ENCODE data around the gene MRPS9.

The MRPS9 gene

DNA sequence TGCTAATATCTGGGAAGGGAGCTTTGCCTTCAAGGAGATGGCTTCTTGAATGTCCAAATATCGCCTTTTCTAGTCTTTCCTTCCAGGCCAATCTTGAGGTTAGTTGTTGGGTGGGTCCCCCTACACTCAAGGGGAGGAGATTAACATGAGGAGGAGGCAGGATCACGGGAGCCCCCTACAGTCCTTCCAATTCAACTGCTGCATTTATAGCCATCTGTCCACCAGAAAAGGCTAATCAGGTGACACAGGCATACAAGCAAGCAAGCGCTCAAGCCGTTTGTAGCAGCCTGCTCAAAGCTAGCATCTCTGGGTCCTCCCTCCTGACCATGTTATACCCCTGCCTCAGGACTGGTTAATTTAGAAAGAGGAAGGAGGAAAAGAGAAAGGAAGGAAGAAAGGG lies 87.6 kb downstream of the MRPS9 start:
- DNase-seq (ENCODE audit: low read depth), result peak; percentile 42

DNA sequence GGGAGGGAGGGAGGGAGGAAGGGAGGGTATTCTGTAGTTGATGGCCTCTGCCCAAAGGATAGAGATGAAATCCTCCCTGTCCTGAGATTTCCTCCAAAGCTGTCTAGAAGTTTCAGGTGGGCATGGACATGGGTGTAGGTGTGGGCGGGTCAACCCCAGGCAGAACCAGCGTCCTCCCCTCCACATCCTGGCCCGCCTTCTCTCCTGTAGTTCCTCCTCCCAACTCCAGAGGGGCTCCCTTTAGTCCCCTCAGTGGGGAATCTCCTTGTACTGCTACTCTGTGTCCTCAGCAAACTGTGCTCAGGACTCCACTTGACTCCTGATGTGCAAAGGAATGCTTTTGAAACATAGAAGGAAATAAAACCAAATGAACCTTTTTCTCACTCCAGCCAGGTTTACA lies 88.1 kb downstream of the MRPS9 start:
- no peak for DNase-seq (ENCODE audit: low read depth)

DNA sequence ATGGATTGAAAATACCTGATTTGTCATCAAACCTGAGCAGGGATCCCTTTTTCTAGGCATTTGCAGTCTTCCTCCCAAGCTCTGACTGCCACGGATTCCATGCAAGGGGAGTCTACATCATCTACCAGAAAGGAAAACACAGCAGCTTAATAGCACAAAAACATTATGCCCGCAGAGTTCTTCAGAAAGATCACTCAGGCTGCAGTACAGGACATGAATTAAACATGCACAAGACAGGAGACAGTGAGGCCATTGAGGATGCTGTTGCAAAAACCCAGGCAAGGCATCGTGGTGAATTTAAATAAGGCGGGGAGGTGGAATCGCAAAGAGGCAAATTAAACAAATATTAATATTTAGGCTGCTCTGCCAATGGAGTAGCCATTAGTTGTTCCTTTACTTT lies 88.5 kb downstream of the MRPS9 start:
- no peak for DNase-seq (ENCODE audit: low read depth)

DNA sequence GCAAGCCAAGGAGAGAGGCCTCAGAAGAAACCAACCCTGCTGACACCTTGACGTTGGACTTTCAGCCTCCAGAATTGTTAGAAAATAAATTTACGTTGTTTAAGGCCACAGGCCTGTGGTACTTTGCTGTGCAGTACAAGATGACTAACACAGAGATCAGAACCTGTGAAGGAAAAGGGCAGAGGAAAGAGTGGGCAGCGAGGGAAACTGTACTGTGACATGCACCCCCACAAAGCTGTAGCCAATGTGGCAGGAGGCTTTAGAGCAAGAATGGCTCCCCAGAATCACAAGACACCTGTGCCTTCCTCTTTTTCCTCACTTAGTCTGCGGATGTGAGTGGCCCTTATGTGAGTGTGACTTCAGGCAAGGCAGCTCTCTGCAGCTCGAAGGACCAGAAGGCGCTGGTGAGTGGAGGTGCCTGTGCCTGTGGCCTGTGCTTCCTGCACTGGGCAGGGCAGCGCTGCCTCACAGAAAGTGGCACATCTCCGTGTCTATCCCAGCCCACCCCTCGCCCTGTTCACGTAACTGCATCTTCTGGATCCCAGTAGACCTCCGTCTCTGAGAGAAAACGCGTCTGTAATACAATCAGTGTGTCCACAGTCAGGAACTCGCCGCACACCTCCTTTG lies 89.5 kb downstream of the MRPS9 start:
- no peak for DNase-seq (ENCODE audit: low read depth)

DNA sequence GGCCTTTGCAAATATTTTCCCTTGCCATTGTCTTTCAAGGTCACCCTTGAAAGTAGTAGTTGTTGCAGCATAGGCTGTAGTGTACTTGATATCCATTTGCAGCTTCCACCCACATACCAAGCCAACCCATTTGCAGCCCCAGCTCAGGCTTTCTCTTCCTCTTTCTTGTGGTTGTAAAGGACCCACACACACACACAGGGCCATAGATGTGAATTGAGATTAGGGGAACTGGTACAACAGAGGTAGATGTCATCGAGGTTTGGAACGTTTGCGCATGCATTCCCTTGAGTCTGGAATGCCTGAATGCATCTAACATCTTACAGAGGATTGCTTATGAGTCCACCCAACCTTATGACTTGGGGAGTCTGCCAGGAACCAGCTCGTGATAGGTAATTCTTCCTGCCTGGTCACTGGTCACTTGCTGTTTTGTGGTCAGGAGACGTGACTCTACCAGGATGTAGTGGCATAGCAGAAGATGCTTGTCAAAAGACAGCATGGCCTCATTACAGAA lies 91.9 kb downstream of the MRPS9 start:
- no peak for DNase-seq (ENCODE audit: low read depth)

DNA sequence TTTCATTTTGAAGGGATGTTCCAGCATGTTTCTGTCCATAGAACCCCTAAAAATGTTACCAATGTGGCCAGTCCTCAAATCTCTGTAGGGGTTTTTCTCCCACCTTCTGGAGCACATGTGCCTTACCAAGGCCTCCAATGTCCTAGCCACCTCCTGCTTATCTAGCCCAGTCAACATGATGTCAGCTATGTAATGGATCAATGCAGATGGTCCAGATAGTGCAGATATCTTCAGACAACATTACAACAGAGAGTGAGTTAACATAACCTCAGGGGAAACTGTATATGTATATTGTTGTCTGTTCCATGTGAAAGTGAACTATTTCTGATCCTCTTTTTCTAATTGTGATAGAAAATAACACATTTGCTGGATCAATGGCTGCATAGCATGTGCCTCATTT lies 92.7 kb downstream of the MRPS9 start:
- DNase-seq (ENCODE audit: low read depth), result no peak

DNA sequence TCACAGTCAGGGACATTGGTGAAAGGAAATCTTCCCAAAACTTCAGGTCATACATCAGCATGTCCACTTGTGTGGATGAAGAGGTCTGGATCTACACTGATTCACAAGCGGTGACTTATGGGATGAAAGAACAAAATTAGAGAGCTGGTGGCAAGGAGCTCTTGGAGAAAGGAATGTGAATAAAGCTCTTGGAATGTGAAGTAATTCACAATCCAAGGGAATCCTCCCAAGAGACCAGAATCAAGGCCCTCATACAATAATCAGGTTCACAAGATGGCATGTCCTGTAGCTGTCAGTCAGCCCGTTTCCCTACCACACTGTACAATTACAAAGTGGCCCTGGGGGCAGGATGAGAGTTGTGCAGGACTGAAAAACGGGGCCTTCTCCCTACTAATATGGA lies 96.2 kb downstream of the MRPS9 start:
- DNase-seq (ENCODE audit: low read depth), result no peak

DNA sequence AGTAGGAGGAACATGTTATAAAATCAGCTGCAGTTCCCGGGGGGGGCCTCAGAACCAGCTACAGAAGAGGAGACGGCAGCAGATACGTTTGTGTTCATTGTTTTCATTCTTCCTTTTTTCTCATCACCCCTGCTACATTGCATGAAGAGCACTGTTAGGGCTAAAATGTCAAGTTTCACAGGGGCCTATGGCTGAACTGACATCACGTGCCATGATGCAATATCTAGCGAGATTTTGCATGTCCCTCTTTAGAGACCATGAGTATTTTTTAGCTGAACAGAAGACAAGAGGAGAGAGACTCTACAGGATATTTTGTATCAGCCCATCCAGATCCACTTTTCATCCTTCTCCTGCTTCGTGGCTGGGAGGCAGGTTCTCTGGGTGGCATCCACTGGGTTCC lies 97.6 kb downstream of the MRPS9 start:
- DNase-seq (ENCODE audit: low read depth), result no peak

DNA sequence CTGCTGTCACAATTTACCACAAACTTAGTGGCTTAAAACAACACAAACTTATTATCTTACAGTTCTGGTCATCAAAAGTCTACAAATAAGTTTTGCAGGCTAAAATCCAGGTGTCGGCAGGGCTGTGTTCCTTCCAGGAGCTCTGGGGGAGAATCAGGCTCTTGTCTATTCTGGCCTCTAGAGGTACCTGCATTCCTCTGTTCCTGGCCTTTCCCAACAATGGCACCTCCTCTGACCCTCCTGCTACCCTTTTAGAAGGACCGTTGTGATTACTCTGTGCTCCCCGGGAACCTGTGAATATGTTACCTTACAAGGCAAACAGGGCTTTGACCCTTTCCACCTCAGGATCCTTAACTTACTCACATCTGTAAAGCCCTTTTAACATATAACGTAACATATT lies 98.5 kb downstream of the MRPS9 start:
- DNase-seq (ENCODE audit: low read depth), result no peak

DNA sequence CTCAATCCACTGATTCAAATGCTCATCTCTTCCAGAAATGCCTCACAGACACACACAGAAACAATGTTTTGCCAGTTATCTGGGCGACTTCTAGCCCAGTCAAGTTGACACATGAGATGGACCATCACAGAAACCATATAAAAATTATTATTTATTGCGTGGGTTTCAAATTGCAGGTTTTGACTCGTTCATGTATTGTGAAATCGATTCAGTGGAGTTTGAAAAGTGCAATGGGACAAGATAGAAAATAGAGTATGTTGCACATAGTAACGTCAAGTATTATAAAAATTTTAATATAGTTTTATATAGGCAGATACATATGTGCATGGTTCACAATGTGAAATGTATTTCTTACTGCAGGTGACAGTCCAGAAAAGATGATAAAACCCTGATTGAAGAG lies 100.8 kb downstream of the MRPS9 start:
- no peak for DNase-seq (ENCODE audit: low read depth)

DNA sequence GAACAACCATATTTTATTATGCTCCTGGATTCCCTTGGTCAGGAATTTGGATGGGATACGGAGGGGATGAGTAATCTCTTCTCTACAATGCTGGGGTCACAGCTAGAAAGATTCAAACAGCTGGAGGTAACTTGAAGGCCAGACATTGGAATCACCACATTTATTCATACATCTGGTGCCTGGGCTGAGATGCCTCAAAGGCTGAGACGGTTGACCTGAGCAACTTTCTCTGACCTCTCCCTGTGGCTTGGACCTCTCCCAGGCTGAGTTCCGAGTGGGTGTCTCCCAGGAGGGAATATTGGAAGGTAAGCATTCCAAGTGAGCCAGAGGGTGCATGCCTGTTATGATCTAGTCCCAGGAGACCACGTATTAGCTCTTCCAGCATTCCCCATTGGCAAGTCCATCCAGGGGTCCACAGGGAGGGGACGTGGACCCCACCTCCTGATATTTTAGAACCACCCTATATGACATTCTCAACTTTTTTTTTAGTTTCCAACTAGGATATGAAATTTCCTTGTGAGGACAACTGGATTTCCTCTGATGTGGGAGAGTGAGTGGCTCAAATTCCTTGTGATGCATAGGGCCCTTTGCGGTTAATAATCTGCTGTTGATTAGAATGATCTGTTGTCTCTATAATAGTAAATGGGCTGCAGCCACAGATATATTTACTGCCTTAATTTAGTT lies 101.8 kb downstream of the MRPS9 start:
- DNase-seq (ENCODE audit: low read depth), result no peak

DNA sequence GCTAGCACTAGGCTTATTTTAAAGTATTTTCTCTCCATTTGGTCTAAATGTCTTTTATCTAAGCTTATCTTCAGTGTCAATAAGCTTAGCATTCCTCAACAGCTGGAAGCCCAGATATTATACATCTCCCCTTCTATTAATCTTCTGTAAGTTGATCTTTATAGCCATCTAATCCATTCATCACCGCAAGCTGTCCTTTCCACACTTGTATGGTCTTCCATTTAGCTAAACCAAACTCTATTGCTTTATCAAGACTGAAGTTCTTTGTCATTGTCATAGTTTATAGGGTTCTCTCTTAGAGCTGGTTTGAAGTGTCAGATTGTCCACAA lies 102.3 kb downstream of the MRPS9 start:
- no peak for DNase-seq (ENCODE audit: low read depth)

DNA sequence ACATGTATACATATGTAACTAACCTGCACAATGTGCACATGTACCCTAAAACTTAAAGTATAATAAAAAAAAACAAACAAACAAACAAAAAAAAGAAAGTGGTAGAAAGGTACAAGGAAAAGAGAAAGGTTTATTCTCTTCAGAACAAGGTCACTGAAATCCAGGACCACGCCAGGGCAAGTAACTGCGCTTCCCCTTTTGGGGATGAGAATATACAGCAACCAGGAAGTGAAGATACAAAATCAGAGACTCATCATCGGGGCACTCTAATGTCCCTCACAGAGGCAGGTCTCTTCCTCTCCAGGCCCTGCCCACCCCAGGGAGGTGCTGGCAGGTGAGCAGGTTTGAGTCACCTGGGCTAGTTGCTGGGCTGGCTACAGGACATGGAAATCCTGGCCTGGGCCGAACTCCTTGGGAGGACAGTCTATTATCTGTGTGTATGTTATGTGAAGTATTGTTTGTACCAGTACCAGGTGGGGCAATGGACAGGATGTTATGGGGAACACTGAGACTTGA lies 103.3 kb downstream of the MRPS9 start:
- no peak for DNase-seq (ENCODE audit: low read depth)

DNA sequence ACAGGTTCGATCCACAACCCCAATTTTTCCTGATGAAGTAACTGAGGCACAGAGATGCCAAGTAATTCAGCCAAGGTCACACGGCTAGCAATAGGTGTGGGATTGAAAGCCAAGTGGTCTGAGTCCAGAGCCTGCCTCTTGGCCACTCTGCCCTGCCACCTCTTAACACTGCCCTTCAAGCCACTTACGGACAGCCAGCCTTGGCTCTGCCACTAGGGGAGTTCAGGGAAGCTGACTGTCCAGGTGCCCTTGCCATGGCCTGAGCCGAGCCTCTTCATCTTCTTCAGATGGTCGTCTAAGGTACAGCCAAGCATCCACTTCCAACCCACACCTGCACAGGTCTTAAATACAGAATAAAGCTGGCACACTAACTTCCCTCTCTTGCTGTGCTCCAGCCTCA lies 104.4 kb downstream of the MRPS9 start:
- DNase-seq (ENCODE audit: low read depth), result no peak

DNA sequence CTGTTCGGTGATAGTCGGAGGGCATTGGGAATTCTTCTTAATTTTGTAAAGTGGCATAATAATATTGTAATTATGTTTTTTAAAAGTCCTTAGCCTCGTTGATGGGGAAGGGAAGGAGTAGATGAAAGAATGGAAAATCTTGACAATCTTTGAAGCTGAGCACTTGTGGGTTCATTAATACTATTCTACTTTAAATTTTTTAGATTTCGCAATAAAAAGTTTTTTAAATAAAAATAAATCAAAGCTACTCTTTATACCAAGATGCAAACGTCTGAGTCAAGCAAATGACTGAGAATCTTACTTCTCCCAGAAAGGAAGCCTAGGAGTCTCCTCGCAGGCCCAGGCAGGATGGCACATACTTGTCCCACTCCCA lies 105.2 kb downstream of the MRPS9 start:
- DNase-seq (ENCODE audit: low read depth), result no peak

DNA sequence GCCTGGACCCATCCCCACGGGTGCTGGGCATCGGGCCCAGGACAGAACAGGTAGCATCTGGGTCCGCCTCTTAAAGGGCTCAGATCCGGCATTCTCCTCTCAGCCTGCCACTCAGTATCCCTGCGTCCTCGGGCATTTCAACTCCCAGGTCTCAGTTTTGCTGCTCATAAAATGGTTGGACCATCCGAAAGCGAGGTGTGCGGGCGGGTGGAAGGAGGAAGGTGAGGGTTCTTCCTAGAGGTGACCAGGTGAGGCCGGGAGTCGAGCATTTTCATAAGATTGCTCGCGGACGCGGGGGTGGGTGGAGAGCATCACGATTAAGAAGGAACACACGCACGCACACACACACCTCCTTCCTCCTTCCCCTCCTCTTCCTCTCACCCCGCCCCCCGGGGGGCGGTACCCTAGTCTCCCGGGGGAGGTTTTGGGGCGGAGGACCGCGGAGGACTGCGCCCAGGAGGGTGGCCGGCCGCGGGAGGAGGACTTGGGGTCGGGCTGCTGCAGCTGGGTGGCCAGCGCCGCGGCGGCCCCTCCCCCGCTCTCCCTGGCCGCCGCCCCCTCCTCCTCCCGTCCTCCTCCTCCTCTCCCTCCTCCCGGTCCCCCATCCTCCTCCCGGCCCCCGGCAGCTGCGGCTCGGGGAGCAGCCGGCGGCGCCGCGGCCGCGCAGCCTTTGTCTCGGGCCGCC lies 105.7 kb downstream of the MRPS9 start:
- DNase-seq (ENCODE audit: low read depth), result no peak

DNA sequence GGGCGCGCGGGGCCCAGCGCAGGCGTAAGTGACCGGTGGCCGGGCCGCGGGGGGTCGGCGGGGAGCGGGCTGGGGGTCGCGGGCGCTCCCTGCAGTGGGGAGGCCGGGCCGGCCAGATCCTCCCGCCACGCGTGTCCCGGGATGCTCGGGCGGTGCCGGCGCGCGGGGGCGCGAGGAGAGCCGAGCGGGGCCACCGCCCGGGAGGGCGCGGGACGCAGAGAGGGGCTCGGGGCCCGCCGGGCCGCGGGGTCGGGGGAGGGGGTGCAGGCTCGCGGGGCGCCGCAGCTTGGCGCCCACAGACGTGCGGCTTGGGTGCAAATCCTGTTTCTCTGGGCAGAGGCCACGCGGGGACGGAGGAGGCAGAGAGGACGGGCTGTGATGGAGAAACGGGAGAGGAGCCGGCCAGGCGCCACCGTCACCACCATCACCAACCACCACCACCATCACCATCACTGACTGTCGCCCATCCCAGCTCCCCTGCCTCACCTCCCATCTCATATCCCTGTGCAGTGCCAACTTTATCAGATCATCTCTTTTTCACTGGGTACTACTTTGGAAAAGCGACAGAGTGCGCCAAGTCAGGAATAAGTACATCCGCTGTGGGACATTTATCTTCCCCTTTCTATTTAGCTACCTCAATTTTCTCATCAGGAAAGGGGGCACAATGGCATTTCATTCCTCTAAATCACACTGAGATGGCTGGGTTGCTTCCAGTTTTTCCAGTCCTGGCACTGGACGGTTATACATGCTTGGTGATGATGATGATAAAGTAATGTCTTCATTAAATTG lies 106.5 kb downstream of the MRPS9 start:
- no peak for DNase-seq (ENCODE audit: low read depth)

DNA sequence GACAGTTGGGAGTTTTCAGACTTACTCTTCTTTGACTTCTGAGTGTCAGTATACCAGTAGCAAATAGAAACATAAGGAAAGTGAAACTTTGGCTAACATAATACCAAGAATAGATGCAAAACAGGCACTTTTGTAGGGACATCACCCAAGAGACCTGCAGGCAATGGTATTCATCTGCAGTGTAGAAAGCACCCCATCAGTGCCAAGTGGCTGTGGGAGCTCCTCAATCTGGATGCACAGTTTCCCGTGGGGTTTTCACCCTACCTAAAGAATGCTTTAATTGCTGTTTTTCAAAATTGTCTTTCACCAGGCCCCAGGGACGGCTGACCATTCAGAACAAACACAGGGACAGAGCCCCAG lies 107.1 kb downstream of the MRPS9 start:
- no peak for DNase-seq (ENCODE audit: low read depth)

DNA sequence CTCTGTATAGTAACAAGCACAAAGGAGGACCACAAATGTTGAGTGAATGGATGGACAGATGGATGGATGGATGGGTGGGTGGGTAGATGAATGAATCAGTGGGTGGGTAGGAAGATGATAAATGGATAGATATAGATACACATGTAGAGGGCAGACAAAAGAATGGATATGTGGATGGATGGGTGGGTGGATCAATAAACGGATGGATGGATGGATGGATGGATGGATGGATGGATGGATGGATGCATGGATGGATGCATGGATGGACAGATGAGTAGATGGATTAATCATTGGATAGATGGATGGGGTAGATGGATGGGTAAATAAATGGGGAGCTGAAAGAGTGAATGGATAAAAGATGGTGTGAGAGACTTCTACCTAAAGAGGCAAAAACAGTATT lies 111.4 kb downstream of the MRPS9 start:
- no peak for DNase-seq (ENCODE audit: low read depth)
